HG03439 (cell line): ENCODE measurements around the gene RNF207.
"Not testable (repeated sequence)": the region's sequence is repeated elsewhere in the genome, so short reads cannot be mapped to it uniquely, and the experiment has no call there.

Experiments used
- ATAC-seq: cut with Tn5 transposase; IDR thresholded peaks from one replicate; pipeline ENCODE4 v1.9.1; 2021; ENCODE audit warnings: mild to moderate bottlenecking, moderate library complexity; ENCODE audit not compliant: unreplicated experiment

RNF207 gene

DNA sequence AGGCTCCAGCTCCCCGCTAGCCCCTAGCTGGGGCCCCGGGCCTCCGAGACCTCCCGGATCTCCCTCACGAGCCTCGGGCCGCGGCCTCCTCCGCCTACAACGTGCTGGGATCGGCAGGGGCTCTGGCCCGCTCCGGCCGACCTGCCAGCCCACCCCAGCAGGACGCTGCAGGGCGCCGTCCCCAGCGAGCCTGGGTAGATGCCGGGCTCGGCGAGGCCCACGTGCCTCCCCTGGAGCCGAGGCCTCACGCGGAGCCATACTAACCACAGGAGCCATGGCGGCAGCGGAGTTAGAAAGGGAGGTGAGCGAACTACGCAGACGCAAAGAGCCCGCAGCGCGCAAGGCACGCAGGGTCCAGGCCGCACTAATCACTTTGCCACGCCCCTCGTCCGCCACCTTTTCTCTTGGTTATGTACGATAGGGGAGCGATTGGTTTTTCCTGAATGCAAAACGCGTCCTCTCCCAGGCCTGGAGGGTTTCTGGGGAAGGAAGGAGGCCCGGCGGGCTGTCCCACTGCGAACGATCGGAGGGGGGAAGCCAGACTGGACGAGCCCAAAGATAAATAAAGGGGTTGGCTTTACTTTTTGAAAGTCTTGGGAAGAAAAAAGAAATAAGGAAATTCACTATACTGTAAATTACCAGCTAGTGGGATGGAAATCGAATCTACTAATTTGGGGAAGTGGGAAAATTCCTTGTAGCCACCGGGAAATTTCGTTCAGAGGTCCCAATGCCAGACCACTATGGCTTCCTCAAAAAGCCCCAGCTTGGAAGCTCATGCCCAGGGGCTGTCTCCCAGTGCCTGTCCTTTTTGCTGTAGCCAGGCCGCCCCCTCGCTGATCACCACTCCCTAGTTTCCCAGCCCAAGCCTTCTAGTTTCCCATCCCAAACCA is 6.4 kb upstream of the RNF207 start, which contains the start of gene RPL22:
RPL22 (minus strand) TSS at position 298 of the 890 bp plus-strand sequence; CDS start at position 276, 22 bp downstream.
- ATAC-seq, result peak; percentile 95

DNA sequence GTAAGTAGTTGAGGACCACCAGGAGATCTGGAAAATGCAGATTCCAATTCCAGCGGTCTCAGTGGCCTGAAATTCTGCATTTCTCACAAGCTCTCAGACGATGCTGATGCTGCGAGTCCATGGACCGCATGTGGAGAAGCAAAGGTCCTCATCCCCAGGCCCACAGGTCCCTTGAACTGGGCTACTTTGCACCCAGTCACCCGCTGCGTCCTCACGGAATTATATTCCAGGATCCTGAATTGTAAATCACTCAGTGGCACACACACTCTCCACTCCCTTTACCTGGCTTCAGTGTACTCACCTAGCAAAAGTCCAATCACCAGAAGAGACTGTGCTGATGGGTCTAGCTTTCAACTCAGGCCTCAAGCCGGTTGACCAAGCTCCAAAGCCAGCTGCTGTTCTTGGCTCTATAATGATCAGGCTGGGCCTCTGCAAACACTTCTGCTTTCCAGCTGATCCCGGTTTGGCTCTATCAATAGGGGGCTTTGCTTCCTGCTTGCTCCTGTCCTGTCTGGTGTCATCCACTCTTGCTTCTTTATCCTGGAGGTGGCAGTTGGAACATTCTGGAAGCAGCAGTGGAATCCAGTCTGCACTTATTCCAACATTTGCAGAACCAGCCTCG is 5.6 kb upstream of the RNF207 start:
- ATAC-seq, result no peak

DNA sequence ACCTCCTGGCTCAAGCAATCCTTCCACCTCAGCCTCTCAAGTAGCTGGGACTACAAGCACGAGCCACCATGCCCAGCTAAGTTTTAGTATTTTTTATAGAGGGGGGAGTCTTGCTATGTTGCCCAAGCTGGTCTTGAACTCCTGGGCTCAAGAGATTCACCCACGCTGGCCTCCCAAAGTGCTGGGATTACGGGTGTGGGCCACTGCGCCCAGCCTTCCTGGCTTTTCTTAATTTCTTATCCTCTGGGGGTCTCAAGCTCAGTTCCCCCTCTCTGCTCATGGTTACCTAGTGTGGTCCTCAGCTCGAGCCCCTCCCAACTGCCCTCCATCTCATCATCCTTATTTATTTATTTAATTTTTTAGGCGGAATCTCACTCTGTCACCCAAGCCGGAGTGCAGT is 3.7 kb upstream of the RNF207 start:
- ATAC-seq, result no peak

DNA sequence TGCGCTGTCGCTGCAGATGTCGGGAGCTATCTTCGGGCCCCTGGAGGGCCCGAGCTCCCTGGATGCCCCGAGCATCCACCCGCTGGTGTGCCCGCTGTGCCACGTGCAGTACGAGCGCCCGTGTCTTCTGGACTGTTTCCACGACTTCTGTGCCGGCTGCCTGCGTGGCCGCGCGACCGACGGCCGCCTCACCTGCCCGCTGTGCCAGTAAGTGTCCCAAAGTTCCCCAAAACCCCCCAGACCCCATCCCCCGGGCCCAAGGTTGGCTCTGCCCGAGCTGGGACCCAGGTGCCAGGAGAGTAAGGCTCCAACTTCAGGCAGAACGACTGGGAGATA is 569 bp downstream of the RNF207 start:
- no peak for ATAC-seq

DNA sequence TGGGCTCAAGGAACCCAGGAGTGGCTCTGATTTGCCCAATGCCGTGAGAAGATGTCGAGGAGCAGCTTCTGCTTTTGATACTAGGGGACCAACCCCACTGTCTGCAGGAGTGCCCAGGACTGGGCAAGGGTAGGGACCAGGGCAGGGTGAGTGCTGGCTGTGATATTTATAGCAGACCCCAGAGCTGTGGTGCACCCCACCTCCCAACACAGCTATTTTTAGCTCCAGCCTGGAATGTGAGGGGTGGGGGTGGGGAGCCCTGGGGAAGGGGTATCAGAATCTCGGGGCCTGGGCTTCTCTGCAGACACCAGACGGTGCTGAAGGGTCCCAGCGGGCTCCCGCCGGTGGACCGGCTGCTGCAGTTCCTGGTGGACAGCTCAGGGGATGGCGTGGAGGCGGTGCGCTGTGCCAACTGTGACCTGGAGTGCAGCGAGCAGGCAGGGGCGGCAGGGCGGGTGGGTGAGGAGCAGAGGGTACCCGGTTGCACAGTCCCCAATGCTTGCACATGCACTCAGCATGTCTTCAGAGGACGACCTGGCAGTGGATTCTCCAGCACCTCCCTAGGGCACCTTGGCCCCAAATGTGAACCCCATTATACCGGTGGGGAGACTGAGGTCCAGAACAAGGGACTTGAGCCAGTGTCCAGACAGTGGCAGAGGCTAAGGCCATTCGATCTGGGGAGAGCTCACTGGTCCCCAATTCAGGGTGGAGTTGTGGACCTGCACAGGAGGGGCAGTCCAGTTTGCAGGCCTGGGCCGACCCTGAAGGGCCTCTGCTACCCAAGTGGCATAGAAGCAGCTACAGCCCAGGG is 1.4 kb downstream of the RNF207 start:
- ATAC-seq, result no peak

DNA sequence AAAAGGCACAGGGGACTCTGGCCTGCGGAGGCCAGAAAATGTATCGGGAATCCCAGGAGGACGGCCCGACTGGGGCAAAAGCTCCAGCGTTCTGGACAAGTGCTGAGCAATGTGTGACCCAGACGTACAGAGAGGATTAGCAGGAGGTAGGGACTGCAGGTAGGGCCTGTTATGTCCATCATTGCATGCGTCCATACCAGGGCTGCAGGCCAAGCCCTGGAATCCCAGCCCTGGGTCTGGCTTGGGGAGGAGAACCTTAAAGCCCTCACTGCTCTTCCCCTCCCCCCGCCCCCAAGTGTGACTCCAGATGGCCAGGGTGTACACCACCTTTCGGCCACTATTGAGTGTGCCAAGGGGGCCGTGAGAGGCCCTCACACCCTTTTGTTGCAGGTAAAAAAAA is 2.0 kb downstream of the RNF207 start:
- ATAC-seq, result no peak

DNA sequence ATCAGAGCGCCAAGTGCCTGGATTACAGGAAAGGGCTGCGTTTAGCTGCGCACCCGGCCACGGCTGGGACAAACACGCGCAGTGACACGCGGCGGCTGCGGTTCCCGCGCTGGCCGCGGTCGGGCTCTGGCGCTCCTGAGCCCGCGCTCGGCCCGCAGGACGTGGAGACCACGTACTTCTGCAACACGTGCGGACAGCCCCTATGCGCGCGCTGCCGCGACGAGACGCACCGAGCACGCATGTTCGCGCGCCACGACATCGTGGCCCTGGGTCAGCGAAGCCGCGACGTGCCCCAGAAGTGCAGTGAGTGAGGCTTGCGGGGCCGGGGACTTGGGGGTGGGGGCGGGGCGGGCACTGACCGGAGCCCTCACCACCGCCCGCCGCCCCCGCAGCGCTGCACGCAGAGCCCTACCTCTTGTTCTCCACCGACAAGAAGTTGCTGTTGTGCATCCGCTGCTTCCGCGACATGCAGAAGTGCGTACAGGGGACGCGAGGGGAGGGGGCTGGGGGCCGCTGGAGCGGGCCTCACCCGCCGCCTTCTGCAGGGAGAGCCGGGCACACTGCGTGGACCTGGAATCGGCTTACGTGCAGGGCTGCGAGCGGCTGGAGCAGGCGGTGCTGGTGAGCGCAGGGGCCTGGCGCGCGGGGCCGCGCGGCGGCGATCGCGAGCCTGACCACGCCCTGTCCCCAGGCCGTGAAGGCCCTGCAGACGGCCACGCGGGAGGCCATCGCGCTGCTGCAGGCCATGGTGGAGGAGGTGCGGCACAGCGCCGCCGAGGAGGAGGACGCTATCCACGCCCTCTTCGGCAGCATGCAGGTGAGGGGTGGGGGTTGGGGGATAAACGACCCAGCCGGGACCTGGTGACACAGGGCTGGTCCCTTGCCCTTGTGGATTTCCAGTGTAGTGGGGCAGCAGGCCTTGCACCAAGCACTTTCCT is 3.1 kb downstream of the RNF207 start:
- ATAC-seq, result no peak

DNA sequence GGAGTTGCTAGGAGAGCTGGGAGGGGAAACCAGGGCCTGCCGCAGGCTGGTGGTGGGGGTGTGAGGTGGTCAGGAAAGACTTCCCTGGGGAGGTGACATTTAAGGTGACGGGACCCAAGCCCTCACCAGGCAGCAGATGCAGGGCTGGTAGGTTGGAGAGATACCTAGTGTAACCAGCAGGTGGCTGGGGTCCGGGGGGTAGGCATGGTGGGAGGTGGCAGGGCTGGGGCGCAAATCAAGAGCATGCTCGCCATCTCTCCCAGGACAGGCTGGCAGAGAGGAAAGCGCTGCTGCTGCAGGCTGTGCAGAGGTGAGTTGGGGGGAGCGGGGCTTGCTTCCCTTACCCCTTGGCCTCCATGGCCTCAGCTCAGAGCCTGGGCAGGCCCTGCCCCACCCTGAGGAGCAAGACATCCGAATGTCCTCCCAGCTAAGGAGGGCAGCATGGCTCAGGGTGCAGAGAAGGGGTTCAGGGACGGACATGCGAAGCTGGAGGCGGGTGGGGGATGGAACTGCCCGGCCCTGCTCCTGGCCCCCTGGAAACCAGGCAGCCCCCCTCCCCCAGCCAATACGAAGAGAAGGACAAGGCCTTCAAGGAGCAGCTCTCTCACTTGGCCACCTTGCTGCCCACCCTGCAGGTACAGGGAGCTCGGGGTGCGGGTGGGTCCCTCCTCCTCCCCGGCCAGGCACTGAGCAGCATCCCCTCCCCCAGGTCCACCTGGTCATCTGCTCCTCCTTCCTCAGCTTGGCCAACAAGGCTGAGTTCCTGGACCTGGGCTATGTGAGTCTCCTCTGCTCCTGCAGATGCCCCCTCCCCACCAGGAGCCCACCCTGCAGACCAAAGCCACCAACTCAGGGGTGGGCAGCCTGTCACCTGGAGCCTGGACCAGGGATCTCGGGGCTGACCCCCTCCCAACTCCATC is 4.0 kb downstream of the RNF207 start:
- no peak for ATAC-seq

DNA sequence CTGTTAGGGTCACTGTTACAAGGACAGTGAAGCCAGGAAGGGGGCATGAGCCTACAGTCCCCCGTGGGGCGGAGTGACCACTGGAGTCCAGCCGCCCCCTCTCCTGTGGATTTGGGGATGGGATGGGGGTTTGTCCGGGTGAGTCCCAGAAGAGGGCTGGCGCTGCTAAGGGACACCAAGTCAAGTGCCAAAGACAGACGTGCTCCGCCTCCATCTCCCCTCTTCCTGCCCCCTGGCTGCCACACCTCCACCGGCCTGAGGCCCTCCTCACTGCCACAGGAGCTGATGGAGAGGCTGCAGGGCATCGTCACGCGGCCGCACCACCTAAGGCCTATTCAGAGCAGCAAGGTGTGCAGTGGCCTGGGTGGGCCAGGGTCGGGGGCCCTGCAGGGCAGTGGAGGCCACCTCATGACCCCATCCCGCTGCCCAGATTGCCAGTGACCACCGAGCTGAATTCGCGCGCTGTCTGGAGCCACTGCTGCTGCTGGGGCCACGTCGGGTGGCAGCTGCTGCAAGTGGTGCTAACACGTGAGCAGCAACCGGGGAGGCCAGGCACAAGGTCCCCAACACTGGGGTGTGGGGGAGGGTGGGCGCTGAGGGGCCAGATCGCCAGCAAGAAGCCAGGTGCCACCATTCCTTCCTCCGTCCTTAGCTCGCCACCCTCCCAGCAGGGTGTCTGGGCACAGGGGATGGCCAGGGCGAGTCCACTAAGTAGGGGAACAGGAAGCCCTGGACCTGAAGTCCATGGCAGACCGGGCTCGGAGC is 4.9 kb downstream of the RNF207 start:
- no peak for ATAC-seq

DNA sequence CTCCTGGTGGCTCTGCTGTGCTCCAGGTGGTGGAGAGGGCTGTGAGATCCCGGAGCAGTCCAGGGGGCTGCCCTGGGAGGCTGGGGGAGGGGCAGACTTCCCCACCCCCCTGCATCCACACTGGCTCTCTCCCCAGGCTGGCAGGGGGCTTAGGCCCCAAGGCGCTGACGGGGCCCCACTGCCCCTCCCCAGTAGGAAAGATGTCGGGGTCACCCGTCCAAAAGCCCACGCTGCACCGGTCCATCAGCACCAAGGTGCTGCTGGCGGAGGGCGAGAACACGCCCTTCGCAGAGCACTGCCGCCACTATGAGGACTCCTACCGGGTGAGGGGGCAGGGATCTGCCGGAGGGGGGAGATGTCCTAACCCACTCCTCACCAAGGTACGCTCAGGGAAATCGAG is 5.8 kb downstream of the RNF207 start:
- no peak for ATAC-seq

DNA sequence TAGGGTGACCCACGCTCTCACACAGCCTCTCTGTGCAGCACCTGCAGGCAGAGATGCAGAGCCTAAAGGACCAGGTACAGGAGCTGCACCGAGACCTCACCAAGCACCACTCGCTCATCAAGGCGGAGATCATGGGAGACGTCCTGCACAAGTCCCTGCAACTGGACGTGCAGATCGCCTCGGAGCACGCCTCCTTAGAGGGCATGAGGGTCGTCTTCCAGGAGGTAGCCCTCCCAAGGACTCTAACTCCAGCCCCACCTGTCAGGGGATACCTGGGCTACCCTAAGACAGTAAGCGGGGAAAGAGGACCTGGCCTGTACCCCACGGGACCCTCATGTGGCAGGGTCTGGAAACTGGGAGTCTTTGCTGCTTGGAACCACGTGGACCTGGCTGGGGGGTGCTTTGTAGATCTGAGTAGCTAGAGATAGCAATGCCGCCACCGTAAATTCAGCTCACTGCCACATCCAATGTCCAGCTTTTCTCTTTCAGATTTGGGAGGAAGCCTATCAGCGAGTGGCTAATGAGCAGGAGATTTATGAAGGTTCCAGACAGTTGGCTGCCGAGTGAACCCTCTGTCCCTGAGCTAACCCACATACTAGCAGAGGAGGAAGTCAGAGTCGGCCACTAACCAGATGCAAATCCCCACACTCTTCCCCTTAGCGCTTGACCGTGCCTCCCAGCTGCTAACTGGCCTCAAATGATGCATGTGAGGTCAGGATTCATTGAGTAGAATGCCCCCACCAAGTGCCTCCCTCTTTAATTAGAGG is 6.5 kb downstream of the RNF207 start:
- no peak for ATAC-seq

DNA sequence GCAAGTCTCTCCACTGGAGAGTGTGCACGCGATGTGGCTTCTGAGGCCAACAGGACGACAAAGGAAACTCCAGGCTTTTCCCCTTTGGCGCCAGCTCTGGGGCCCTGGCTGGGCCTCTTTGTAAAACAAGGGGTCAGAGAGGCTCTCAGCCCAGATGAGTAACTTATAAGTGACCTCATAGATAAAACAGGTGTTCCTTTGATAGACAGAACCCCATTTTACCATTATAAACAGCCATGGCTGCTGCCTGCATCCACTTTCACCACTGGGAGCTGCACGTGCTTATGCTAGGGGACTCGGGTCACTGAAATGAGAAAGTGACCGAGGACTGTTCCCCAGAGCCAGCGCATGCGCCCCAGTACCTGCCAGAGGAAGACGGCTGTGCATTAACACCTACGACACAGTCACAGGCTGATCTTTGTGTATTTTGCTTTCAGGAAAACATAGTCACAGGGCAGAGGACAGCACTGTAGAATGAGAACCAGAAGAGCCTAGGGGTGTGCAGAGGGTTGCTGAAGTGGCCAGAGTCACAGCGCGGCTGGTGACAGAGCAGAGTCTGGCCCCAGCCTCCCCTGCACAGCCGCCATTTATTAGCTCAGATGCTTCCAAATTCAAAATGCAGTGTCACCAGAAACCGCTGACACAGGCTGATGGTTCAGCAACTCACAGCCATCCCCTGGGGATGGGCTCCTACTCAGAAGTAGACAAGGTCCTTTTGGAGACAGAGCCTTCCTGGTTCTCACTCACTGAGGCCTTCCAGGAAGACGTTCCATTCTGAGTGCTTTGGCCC is 12.7 kb downstream of the RNF207 start:
- ATAC-seq, result no peak

DNA sequence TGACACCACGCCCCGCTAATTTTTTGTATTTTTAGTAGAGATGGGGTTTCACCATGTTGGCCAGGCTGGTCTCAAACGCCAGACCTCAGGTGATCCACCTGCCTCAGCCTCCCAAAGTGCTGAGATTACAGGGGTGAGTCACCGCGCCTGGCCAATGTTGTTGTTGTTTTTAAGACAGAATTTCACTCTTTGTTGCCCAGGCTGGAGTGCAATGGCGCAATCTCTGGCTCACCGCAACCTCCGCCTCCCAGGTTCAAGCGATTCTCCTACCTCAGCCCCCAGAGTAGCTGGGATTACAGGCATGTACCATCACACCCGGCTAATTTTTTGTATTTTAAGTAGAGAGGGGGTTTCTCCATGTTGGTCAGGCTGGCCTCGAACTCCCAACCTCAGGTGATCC is 13.7 kb downstream of the RNF207 start:
- not testable (repeated sequence) for ATAC-seq

DNA sequence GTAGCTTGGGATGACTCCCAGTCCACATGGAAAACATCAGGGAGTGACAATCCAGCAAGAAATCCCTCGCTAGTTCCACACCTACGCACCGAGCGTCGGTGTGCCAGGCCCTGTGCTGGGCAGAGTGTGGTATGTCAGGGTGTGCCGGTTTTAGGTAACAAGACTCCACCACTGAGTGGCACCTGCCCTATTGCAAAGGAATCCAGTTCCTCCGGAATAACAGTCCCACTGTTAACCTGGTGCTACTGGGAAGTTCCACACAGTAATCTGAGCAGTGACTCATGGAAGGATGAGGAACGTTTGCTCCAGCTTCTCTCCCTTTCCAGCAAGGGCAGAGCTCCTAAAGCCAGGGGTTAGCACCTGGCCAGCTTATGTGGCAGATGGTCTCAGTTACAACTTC is 14.3 kb downstream of the RNF207 start:
- ATAC-seq, result no peak

DNA sequence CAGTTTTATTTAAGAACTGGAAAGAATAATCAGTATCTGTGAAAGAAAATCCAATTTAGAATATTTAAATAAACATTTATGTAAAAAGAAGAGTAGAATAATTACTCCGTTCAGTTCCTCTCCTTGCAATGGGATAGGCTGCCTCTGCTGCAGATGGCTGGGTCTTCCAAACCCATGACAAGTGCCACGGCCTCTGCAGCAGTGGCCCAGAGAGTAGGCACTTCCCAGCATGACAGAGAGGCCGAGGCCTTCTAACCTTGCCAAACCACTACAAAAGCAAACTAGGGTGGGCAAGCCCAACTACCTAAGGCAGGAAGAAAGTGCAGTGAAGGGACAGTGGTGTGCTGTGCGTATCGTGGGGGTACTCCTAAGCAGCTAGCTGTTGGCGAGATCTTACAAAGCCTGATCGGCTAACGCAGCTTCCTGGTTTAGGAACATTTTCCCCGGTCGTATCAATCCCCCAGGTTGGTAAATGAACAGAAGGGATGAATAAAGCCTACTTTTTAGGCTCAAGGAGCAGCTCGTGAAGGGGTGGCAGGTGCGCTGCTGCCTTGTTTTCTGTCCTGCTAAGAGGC is 15.4 kb downstream of the RNF207 start:
- no peak for ATAC-seq

DNA sequence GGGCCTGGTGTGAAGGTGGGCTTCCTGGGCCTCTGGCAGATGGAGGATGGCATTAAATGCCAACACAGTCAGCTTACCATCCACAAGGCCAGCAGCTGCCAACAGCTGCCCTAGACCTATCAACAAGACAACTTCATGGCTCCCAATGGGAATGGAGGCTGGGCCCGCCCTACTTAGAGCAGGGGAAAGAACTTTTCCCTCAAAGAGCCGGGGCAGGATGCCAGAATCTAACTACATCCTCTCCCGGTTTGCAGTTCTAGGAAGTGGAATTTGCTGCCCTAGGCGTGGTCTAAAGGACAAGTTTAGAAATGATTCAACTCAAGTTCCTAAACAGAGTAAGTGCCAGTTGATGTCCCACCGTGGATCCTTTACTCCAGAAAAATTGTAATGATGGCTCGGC is 16.7 kb downstream of the RNF207 start:
- ATAC-seq, result no peak

DNA sequence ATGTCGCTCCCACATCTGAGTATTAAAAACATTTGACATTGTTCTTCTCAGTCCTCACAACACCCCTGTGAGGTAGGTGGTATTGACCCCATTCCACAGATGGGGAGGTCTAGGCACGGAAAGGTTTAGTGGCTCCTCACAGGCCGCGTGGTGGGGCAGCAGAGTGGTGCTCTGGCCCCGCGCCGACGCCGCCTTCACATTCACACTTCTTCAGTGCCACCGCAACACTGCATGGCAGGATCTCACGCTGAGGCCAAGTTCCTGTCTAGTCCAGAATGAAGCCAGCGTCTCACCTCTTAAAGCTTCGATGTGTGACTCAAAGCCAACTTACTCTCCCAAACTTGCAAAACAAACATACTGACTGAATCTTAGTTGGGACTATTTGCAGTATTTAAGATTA is 17.7 kb downstream of the RNF207 start:
- no peak for ATAC-seq
